Panc1 (cell line): Measurements from ENCODE around the gene GOLGA6A. TPM values are rescaled to one million over a fixed set of nuclear protein-coding genes. Genes with fewer than 3 reads are reported as not detected.

Experiments
- ATAC-seq: fragments of 200-7000 bp; cut with Tn5 transposase; 2 replicates; pipeline ENCODE4 v1.9.1; 2020; ENCODE audit warnings: mild to moderate bottlenecking, moderate library complexity
- BruUV-seq: library from RNA; stranded (reverse); fragments of 400-500 nt; replicated peaks from 2 replicates; lab custom pipeline; 2021; lab: Mats Ljungman, UMichigan
- CTCF ChIA-PET: fragments of 300-600 bp; sonication (Branson Sonifier 250); formaldehyde crosslinking; loops from one replicate; lab custom pipeline; 2022; ENCODE audit warnings: antibody characterized with exemption; lab: Charles Lee
- POLR2A ChIA-PET: fragments of 300-600 bp; sonication (Branson Sonifier 250); formaldehyde crosslinking; loops from one replicate; lab custom pipeline; 2022; ENCODE audit warnings: antibody characterized with exemption; lab: Charles Lee
- DNase-seq: peaks from one replicate; pipeline ENCODE4 v3.0.0-alpha.2; 2010; ENCODE audit warnings: low read depth, low spot score
- H3K27ac ChIP-seq: 2 replicates; pipeline ENCODE4 v1.5.1; 2011; ENCODE audit warnings: mild to moderate bottlenecking, low read length, inconsistent platforms
- H3K27me3 ChIP-seq: fragments of 200-500 bp; sonication (Bioruptor generic); 2 replicates; pipeline ENCODE4 v1.6.0; 2014; ENCODE audit warnings: low read length, inconsistent platforms; ENCODE audit not compliant: control insufficient read depth, insufficient read depth
- H3K36me3 ChIP-seq: fragments of 200-500 bp; sonication (Bioruptor generic); 2 replicates; pipeline ENCODE4 v1.5.1; 2014; ENCODE audit warnings: inconsistent platforms, mild to moderate bottlenecking, low read length, moderate library complexity; ENCODE audit not compliant: control insufficient read depth, insufficient read depth
- H3K4me1 ChIP-seq: 2 replicates; pipeline ENCODE4 v1.5.1; 2011; ENCODE audit warnings: inconsistent platforms, mild to moderate bottlenecking, low read length, moderate library complexity; ENCODE audit not compliant: control insufficient read depth, insufficient read depth
- H3K4me3 ChIP-seq, 2 experiments: 2 replicates each; pipeline ENCODE4 v1.5.1; 2011 to 2012; ENCODE audit warnings: low read depth in 2 of 2, low read length in 2 of 2, mild to moderate bottlenecking in 2 of 2, inconsistent platforms in 1 of 2, moderate library complexity in 1 of 2
- H3K9me3 ChIP-seq: fragments of 200-500 bp; sonication (Bioruptor generic); 2 replicates; pipeline ENCODE4 v1.5.1; 2014; ENCODE audit warnings: low read depth, mild to moderate bottlenecking, inconsistent platforms, low read length, moderate library complexity; ENCODE audit not compliant: control insufficient read depth, insufficient read depth
- CTCF ChIP-seq: fragments of 450-650 bp; IDR thresholded peaks from 2 replicates; pipeline ENCODE4 v1.5.1; 2017; ENCODE audit warnings: mild to moderate bottlenecking
- POLR2AphosphoS5 ChIP-seq: IDR thresholded peaks from 2 replicates; pipeline ENCODE4 v1.6.1; 2012; ENCODE audit warnings: mild to moderate bottlenecking, low read depth, low read length, moderate library complexity
- REST ChIP-seq, 2 experiments: IDR thresholded peaks; 2 replicates each; pipeline ENCODE4 v1.6.1; 2011 to 2012; ENCODE audit warnings: low read depth in 2 of 2, control low read depth in 1 of 2, low read length in 1 of 2, mild to moderate bottlenecking in 1 of 2, moderate library complexity in 1 of 2; ENCODE audit not compliant: insufficient read depth in 1 of 2
- SIN3A ChIP-seq: IDR thresholded peaks from 2 replicates; pipeline ENCODE4 v1.6.1; 2012; ENCODE audit warnings: low read depth, mild to moderate bottlenecking, low read length, moderate library complexity, borderline replicate concordance; ENCODE audit not compliant: insufficient read depth
- TCF7L2 ChIP-seq: IDR thresholded peaks from 2 replicates; pipeline ENCODE4 v1.6.1; 2011; ENCODE audit warnings: mild to moderate bottlenecking, low read depth, low read length, inconsistent platforms
- in situ Hi-C: cut with HindIII; loops from 2 replicates; pipeline ENCODE4 v1.10.0; 2016; ENCODE audit warnings: low sequenced_read_pairs, low pct_unique_long_range_greater_than_20kb
- intact Hi-C: fragments of 100-400 bp; cut with micrococcal nuclease; formaldehyde crosslinking; loops from one replicate; pipeline ENCODE4 v1.10.0; 2022; ENCODE audit not compliant: unreplicated experiment
- total RNA-seq: library from RNA; stranded (reverse); gene quantifications from one replicate; pipeline ENCODE4 v1.2.1, GENCODE V29; 2021; ENCODE audit not compliant: unreplicated experiment

Gene GOLGA6A
- total RNA-seq, 1 experiment from 2014 or later = 0.05 TPM

- in situ Hi-C loops (no loop called here), intact Hi-C loops (no loop called here)
- BruUV-seq = no TSS peak
- no peaks in the 10 kb centered on the region for H3K4me1 ChIP-seq
- no peak overlapping the region for H3K4me3 ChIP-seq
- ATAC-seq (no peak), DNase-seq (no peak)
- H3K27ac ChIP-seq = no peak overlapping the region
- CTCF ChIA-PET = interaction anchor here (4.2 kb wide), 1 partner anchor 63 kb away, joined by 51 read pairs; no protein-coding TSS in a partner anchor
- H3K27me3 ChIP-seq = no peaks in the 10 kb centered on the region
- POLR2A ChIA-PET = no interaction called here
- no peaks in the 10 kb centered on the region; the same call in 1 of the 2 replicates for H3K36me3 ChIP-seq
- TF ChIP-seq TCF7L2 (no peak), REST (IDR thresholded peaks at IDR 0.05; ENCODE audit: insufficient read depth in 1 of 2, low read depth in 2 of 2, low read length in 1 of 2) (no peak), POLR2AphosphoS5 (no peak), SIN3A (no peak), CTCF (no peak)
- H3K9me3 ChIP-seq = no peaks in the 10 kb centered on the region
These were observed 47.0 kb downstream of the GOLGA6A start for GRCh38 chr15:74035121-74036017.

- Histone ChIP-seq H3K4me1 (no peaks in the 10 kb centered on the region), H3K27ac (no peak overlapping the region), H3K4me3 (no peak overlapping the region), H3K27me3 (no peaks in the 10 kb centered on the region), H3K36me3 (no peaks in the 10 kb centered on the region; the same call in 1 of the 2 replicates), H3K9me3 (no peaks in the 10 kb centered on the region)
- intact Hi-C loops (no loop called here), in situ Hi-C loops (no loop called here)
- no peak for DNase-seq
- ChIA-PET POLR2A (no interaction called here), CTCF (no interaction called here)
- TF ChIP-seq SIN3A (no peak), REST (IDR thresholded peaks at IDR 0.05; ENCODE audit: insufficient read depth in 1 of 2, low read depth in 2 of 2, low read length in 1 of 2) (no peak), TCF7L2 (no peak), CTCF (no peak), POLR2AphosphoS5 (no peak)
- no peak for ATAC-seq
- BruUV-seq = no TSS peak
These were observed 48.1 kb downstream of the GOLGA6A start for GRCh38 chr15:74034206-74034755.
